PC-3 (cell line): ENCODE results near the gene CYTH4.

ENCODE experiments used
- CTCF ChIP-seq: fragments of 300-600 bp; sonication (generic); conservative IDR thresholded peaks from 2 replicates; pipeline ENCODE4 v1.5.1; 2017; ENCODE audit warnings: antibody characterized with exemption, low read depth, mild to moderate bottlenecking, low read length
- EZH2 ChIP-seq: fragments of 300-600 bp; sonication (generic); IDR thresholded peaks from one replicate; pipeline ENCODE4 v1.6.1; 2017; ENCODE audit warnings: antibody characterized with exemption, mild to moderate bottlenecking, low read length; ENCODE audit not compliant: unreplicated experiment
- EZH2phosphoT487 ChIP-seq: fragments of 300-600 bp; sonication (generic); IDR thresholded peaks from 2 replicates; pipeline ENCODE4 v1.6.1; 2018; ENCODE audit warnings: mild to moderate bottlenecking, antibody characterized with exemption, low read length, borderline replicate concordance

DNA sequence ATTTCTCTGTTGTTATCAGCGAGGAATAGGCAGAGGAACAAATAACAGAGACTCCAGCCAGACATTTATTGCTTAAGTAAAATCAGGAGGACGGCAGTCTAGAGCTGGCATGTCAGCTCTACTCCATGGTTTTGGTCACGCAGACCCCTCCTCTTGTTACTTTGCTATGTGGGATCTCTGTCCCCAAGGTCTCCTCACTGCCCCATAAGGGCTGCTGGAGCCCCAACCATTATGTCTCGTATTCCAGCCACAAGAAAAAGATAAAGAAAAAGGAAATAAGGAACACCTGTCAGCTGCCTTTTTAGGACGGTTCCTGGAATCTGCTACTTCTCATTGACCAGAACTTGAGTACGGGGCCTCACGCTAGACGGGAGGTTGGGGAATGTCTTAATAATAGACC, 74.6 kb downstream of the CYTH4 start:
- no peak for TF ChIP-seq EZH2
- TF ChIP-seq CTCF = no peak
- TF ChIP-seq EZH2phosphoT487 = no peak
